Liver (tissue), 9 donors: Measurements from ENCODE around the gene RHOG. TPM values are rescaled to one million over a fixed set of nuclear protein-coding genes. Genes with fewer than 3 reads are reported as not detected.

Experiments used
- DNase-seq: peaks from one replicate; pipeline ENCODE4 v3.0.0-alpha.2; 2017; ENCODE audit warnings: low spot score
- H3K27ac ChIP-seq, 2 donors: one replicate each; pipeline ENCODE4 v1.7.0; 2013; ENCODE audit warnings: inconsistent platforms in 2 of 2, low read length in 2 of 2, control low read depth in 1 of 2, low read depth in 1 of 2, mild to moderate bottlenecking in 1 of 2
- H3K27me3 ChIP-seq, 4 donors: one replicate each; pipeline versions ENCODE4 v1.6.1 to v1.7.0; 2013; ENCODE audit warnings: low read length in 3 of 4, inconsistent platforms in 1 of 4, mild to moderate bottlenecking in 1 of 4, moderate library complexity in 1 of 4; ENCODE audit not compliant: control insufficient read depth in 4 of 4, insufficient read depth in 4 of 4
- H3K36me3 ChIP-seq, 4 donors: one replicate each; pipeline versions ENCODE4 v1.6.1 to v1.7.0; 2013; ENCODE audit warnings: low read length in 3 of 4, mild to moderate bottlenecking in 3 of 4, low read depth in 1 of 4, moderate library complexity in 1 of 4; ENCODE audit not compliant: control insufficient read depth in 4 of 4, insufficient read depth in 3 of 4
- H3K4me1 ChIP-seq, 4 donors: one replicate each; pipeline versions ENCODE4 v1.6.1 to v1.7.0; 2013; ENCODE audit warnings: low read length in 3 of 4, mild to moderate bottlenecking in 3 of 4, moderate library complexity in 1 of 4; ENCODE audit not compliant: control insufficient read depth in 4 of 4, insufficient read depth in 4 of 4
- H3K4me3 ChIP-seq, 3 donors: one replicate each; pipeline versions ENCODE4 v1.6.1 to v1.7.0; 2013; ENCODE audit warnings: low read length in 3 of 3, control low read depth in 1 of 3, low read depth in 1 of 3, mild to moderate bottlenecking in 1 of 3
- H3K9ac ChIP-seq, 2 donors: one replicate each; pipeline ENCODE4 v1.7.0; 2013; ENCODE audit warnings: low read length in 2 of 2, mild to moderate bottlenecking in 2 of 2, moderate library complexity in 2 of 2, control low read depth in 1 of 2, low read depth in 1 of 2
- H3K9me3 ChIP-seq, 4 donors: one replicate each; pipeline versions ENCODE4 v1.6.1 to v1.7.0; 2013; ENCODE audit warnings: low read length in 3 of 4; ENCODE audit not compliant: control insufficient read depth in 4 of 4
- EGR1 ChIP-seq, 2 donors: IDR thresholded peaks; 2 replicates each; pipeline ENCODE4 v1.6.1; 2016 to 2018; ENCODE audit warnings: antibody characterized with exemption in 2 of 2, low read depth in 2 of 2
- FOXA1 ChIP-seq: IDR thresholded peaks from 2 replicates; pipeline ENCODE4 v1.6.1; 2016; ENCODE audit warnings: antibody characterized with exemption
- FOXA2 ChIP-seq: IDR thresholded peaks from 2 replicates; pipeline ENCODE4 v1.6.1; 2016; ENCODE audit warnings: antibody characterized with exemption
- GABPA ChIP-seq, 2 donors: IDR thresholded peaks in 1 of 2; conservative IDR thresholded peaks in 1 of 2; 2 replicates each; pipeline ENCODE4 v1.6.1; 2016; ENCODE audit warnings: antibody characterized with exemption in 2 of 2, mild to moderate bottlenecking in 1 of 2, moderate library complexity in 1 of 2
- HNF4A ChIP-seq, 2 donors: conservative IDR thresholded peaks; 2 replicates each; pipeline ENCODE4 v1.6.1; 2016; ENCODE audit warnings: antibody characterized with exemption in 2 of 2, mild to moderate bottlenecking in 2 of 2
- HNF4G ChIP-seq: IDR thresholded peaks from 2 replicates; pipeline ENCODE4 v1.6.1; 2016; ENCODE audit warnings: antibody characterized with exemption
- JUND ChIP-seq, 2 donors: IDR thresholded peaks; 2 replicates each; pipeline ENCODE4 v1.6.1; 2016; ENCODE audit warnings: antibody characterized with exemption in 2 of 2
- NR2F2 ChIP-seq: IDR thresholded peaks from 2 replicates; pipeline ENCODE4 v1.6.1; 2016; ENCODE audit warnings: antibody characterized with exemption
- RAD21 ChIP-seq, 2 donors: IDR thresholded peaks; 2 replicates each; pipeline ENCODE4 v1.6.1; 2016; ENCODE audit warnings: antibody characterized with exemption in 2 of 2, mild to moderate bottlenecking in 2 of 2
- RXRA ChIP-seq, 2 donors: IDR thresholded peaks; 2 replicates each; pipeline ENCODE4 v1.6.1; 2017 to 2018; ENCODE audit warnings: antibody characterized with exemption in 2 of 2, mild to moderate bottlenecking in 1 of 2
- SP1 ChIP-seq: IDR thresholded peaks from 2 replicates; pipeline ENCODE4 v1.6.1; 2018; ENCODE audit warnings: antibody characterized with exemption, mild to moderate bottlenecking
- TAF1 ChIP-seq: conservative IDR thresholded peaks from 2 replicates; pipeline ENCODE4 v1.6.1; 2016; ENCODE audit warnings: antibody characterized with exemption, mild to moderate bottlenecking
- YY1 ChIP-seq: IDR thresholded peaks from 2 replicates; pipeline ENCODE4 v1.6.1; 2016; ENCODE audit warnings: antibody characterized with exemption, mild to moderate bottlenecking
- WGBS: extraction: QIAGEN DNeasy Blood & Tissue Kit; methylation state at CpG from one replicate; pipeline ENCODE4 v1.1.7; 2013; 5-methylcytosine and 5-hydroxymethylcytosine counted together
- polyA plus RNA-seq, 2 donors: library from polyadenylated mRNA; stranded (reverse) in 1 of 2; unstranded in 1 of 2; fragments of 200-250 nt in 1 of 2; fragments of >200 nt in 1 of 2; fragmentation: Nextera tagmentation in 1 of 2; extraction: Ambion mirVana in 1 of 2; gene quantifications; one replicate each; pipeline versions ENCODE4 v1.2.1 to v1.2.3, GENCODE V29; 2013 to 2015
- total RNA-seq, 2 donors: library from RNA; depleted of rRNA; stranded (reverse); fragments of >200 nt; gene quantifications; one replicate each; pipeline ENCODE4 v1.2.3, GENCODE V29; 2014
- TF ChIP-seq, protein P1 (sequence below): IDR thresholded peaks from 2 replicates; pipeline ENCODE4 v1.6.1; 2016; ENCODE audit warnings: antibody characterized with exemption
- TF ChIP-seq, protein P2 (sequence below): fragments of 150-350 bp; IDR thresholded peaks from 2 replicates; pipeline ENCODE4 v1.5.1; 2017; ENCODE audit warnings: improper control_type of control experiment, low read depth, low read length; ENCODE audit not compliant: missing input control
- TF ChIP-seq, protein P3 (sequence below): IDR thresholded peaks from 2 replicates; pipeline ENCODE4 v1.6.1; 2016; ENCODE audit warnings: antibody characterized with exemption
- TF ChIP-seq, protein P4 (sequence below): IDR thresholded peaks from 2 replicates; pipeline ENCODE4 v1.6.1; 2016; ENCODE audit warnings: antibody characterized with exemption
- TF ChIP-seq, protein P5 (sequence below): IDR thresholded peaks from 2 replicates; pipeline ENCODE4 v1.6.1; 2016; ENCODE audit warnings: antibody characterized with exemption, mild to moderate bottlenecking
- donor health status: healthy.
- donor health status: healthy.
- donor health status: healthy.
- donor health status: healthy.
- donor health status: healthy.

The RHOG gene
- total and polyA plus RNA-seq, 4 donors = 7.4 to 32.9 (median 17.8) TPM

DNA sequence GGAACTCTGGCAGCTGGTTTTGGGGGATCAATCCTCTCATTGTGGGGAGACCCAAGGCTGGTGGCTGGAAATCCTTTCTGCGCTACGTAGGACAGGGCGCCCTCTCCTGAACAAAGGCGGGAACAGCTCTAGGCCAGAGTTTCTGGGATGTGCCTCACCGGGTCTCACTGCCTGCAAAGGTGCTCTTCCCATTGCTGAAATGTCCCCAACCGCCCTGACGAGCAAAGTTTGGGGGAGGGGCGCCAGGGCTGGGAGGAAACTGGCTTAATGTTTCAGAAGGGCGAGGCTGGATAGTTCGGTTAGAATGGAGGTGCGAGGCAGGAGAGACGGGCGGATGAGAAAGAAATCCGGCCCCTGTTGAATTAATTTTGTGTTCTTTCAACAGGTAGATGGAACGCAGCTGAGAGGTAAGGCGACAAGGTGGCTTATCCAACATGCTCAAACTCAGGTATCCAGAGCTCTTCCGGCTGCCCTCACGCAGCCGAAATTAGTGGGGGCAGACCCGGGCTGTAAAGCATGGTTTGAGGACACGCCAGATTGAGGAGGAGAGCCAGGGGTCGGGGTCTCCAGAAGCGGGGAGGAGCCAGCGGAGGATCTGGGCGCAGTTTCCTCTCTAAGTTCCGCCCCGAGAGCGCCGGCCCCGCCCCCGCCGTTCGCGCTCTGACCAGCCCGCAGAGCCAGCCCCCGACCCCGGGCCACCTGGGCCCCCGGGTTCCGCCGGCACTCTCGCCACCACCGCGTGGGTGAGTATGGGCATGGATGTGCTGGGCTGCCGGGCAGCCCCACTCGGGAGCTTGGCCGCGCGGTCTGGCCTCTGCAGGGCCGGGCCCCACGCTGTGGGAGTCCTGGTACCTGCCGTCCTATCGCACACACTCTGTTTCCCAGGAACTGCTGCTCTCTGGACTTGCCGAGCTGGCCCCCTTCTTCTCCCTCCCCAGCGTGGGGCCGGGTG, 32.6 kb downstream of the RHOG start, which contains the start of gene PGAP2:
PGAP2 (plus strand) TSS at position 652 of the 952 bp plus-strand sequence. CDS start 2,700 bp downstream, outside the sequence.
- peaks cover 3 to 17% (median 10%) of the 10 kb centered on the region in 4 donors for H3K4me1 ChIP-seq
- no peaks in the 10 kb centered on the region for H3K9me3 ChIP-seq
- H3K4me3 ChIP-seq = peak within 1 kb of the TSS; percentile 71 to 82 (median 78)
- DNase-seq = peak; percentile 71
- TF ChIP-seq, protein P1, sequence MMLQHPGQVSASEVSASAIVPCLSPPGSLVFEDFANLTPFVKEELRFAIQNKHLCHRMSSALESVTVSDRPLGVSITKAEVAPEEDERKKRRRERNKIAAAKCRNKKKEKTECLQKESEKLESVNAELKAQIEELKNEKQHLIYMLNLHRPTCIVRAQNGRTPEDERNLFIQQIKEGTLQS = no peak
- TF ChIP-seq HNF4A (conservative IDR thresholded peaks at IDR 0.05) (peak in 1 of 2 donors; percentile 20), TAF1 (no peak), JUND (IDR thresholded peaks at IDR 0.05) (no peak), RAD21 (IDR thresholded peaks at IDR 0.05) (peak; percentile 72 to 81), FOXA1 (no peak), HNF4G (no peak), EGR1 (IDR thresholded peaks at IDR 0.05; ENCODE audit: low read depth in 2 of 2) (no peak), GABPA (IDR thresholded peaks at IDR 0.05 in 1 of 2, conservative IDR thresholded peaks at IDR 0.05 in 1 of 2) (no peak), RXRA (IDR thresholded peaks at IDR 0.05) (no peak), SP1 (peak; percentile 34), YY1 (peak; percentile 12), NR2F2 (no peak)
- TF ChIP-seq, protein P2, sequence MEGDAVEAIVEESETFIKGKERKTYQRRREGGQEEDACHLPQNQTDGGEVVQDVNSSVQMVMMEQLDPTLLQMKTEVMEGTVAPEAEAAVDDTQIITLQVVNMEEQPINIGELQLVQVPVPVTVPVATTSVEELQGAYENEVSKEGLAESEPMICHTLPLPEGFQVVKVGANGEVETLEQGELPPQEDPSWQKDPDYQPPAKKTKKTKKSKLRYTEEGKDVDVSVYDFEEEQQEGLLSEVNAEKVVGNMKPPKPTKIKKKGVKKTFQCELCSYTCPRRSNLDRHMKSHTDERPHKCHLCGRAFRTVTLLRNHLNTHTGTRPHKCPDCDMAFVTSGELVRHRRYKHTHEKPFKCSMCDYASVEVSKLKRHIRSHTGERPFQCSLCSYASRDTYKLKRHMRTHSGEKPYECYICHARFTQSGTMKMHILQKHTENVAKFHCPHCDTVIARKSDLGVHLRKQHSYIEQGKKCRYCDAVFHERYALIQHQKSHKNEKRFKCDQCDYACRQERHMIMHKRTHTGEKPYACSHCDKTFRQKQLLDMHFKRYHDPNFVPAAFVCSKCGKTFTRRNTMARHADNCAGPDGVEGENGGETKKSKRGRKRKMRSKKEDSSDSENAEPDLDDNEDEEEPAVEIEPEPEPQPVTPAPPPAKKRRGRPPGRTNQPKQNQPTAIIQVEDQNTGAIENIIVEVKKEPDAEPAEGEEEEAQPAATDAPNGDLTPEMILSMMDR = peak; percentile 59
- TF ChIP-seq, protein P3, sequence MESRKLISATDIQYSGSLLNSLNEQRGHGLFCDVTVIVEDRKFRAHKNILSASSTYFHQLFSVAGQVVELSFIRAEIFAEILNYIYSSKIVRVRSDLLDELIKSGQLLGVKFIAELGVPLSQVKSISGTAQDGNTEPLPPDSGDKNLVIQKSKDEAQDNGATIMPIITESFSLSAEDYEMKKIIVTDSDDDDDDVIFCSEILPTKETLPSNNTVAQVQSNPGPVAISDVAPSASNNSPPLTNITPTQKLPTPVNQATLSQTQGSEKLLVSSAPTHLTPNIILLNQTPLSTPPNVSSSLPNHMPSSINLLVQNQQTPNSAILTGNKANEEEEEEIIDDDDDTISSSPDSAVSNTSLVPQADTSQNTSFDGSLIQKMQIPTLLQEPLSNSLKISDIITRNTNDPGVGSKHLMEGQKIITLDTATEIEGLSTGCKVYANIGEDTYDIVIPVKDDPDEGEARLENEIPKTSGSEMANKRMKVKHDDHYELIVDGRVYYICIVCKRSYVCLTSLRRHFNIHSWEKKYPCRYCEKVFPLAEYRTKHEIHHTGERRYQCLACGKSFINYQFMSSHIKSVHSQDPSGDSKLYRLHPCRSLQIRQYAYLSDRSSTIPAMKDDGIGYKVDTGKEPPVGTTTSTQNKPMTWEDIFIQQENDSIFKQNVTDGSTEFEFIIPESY = no peak
- TF ChIP-seq, protein P4, sequence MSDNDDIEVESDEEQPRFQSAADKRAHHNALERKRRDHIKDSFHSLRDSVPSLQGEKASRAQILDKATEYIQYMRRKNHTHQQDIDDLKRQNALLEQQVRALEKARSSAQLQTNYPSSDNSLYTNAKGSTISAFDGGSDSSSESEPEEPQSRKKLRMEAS = no peak
- H3K27me3 ChIP-seq = no peaks in the 10 kb centered on the region
- 1% methylated on average over 55 of the region's 55 CpGs for whole genome bisulfite sequencing
- H3K36me3 ChIP-seq = no peaks in the 10 kb centered on the region
- peak within 1 kb of the TSS; percentile 56 to 89 for H3K9ac ChIP-seq
- peak within 1 kb of the TSS; percentile 29 to 38 for H3K27ac ChIP-seq

DNA sequence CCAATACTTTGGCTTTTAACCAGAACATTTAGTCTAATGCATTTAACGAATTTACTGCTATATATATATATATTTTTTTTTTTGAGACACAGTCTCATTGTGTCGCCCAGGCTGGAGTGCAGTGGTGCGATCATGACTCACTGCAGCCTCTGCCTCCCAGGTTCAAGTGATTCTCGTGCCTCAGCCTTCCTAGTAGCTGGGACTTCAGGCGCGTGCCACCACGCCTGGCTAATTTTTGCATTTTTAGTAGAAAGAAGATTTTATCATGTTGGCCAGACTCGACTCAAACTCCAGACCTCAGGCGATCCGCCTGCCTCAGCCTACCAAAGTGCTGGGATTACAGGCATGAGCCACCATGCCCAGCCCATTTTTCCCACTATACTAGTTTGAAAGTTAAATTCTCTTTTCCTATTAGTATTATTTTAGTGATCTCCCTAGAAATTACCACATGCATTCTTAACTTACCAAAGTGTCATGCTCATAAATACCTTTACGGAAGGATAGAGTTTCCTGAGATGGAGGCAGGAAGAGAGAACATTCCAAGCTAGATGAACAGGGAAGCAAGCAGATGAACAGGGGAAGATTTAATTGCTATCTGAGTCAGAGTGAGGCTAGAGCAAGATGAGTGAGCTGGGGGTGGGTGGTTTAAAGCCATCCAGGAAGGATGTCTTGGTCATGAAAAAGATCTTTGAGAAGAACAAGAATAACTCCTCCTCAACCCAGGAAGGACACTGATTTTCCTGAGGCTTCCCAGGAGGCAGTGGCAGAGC, 36.8 kb downstream of the RHOG start:
- DNase-seq = no peak
- no peak overlapping the region for H3K9ac ChIP-seq
- 93% methylated on average over 11 of the region's 11 CpGs for WGBS
- no peaks in the 10 kb centered on the region for H3K36me3 ChIP-seq
- H3K4me3 ChIP-seq = no peak overlapping the region
- no peaks in the 10 kb centered on the region for H3K27me3 ChIP-seq
- no peak overlapping the region for H3K27ac ChIP-seq
- no peaks in the 10 kb centered on the region for H3K9me3 ChIP-seq
- peaks cover 3 to 11% (median 5%) of the 10 kb centered on the region in 4 donors for H3K4me1 ChIP-seq
- no peak for TF ChIP-seq EGR1 (IDR thresholded peaks at IDR 0.05; ENCODE audit: low read depth in 2 of 2)
- no peak for TF ChIP-seq FOXA2
- TF ChIP-seq YY1 = no peak
- TF ChIP-seq JUND (IDR thresholded peaks at IDR 0.05) = no peak
- TF ChIP-seq, protein P5, sequence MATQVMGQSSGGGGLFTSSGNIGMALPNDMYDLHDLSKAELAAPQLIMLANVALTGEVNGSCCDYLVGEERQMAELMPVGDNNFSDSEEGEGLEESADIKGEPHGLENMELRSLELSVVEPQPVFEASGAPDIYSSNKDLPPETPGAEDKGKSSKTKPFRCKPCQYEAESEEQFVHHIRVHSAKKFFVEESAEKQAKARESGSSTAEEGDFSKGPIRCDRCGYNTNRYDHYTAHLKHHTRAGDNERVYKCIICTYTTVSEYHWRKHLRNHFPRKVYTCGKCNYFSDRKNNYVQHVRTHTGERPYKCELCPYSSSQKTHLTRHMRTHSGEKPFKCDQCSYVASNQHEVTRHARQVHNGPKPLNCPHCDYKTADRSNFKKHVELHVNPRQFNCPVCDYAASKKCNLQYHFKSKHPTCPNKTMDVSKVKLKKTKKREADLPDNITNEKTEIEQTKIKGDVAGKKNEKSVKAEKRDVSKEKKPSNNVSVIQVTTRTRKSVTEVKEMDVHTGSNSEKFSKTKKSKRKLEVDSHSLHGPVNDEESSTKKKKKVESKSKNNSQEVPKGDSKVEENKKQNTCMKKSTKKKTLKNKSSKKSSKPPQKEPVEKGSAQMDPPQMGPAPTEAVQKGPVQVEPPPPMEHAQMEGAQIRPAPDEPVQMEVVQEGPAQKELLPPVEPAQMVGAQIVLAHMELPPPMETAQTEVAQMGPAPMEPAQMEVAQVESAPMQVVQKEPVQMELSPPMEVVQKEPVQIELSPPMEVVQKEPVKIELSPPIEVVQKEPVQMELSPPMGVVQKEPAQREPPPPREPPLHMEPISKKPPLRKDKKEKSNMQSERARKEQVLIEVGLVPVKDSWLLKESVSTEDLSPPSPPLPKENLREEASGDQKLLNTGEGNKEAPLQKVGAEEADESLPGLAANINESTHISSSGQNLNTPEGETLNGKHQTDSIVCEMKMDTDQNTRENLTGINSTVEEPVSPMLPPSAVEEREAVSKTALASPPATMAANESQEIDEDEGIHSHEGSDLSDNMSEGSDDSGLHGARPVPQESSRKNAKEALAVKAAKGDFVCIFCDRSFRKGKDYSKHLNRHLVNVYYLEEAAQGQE = no peak
- no peak for TF ChIP-seq TAF1
- TF ChIP-seq HNF4A (conservative IDR thresholded peaks at IDR 0.05) = no peak
- no peak for TF ChIP-seq RAD21 (IDR thresholded peaks at IDR 0.05)
- TF ChIP-seq GABPA (IDR thresholded peaks at IDR 0.05 in 1 of 2, conservative IDR thresholded peaks at IDR 0.05 in 1 of 2) = no peak
- TF ChIP-seq, protein P3 = no peak
- no peak for TF ChIP-seq NR2F2
